HCEC 1CT (cell line): ENCODE measurements around the gene AIP.

Experiments
- DNase-seq: peaks from one replicate; pipeline ENCODE4 v3.0.0-alpha.2; 2017

AIP gene

DNA sequence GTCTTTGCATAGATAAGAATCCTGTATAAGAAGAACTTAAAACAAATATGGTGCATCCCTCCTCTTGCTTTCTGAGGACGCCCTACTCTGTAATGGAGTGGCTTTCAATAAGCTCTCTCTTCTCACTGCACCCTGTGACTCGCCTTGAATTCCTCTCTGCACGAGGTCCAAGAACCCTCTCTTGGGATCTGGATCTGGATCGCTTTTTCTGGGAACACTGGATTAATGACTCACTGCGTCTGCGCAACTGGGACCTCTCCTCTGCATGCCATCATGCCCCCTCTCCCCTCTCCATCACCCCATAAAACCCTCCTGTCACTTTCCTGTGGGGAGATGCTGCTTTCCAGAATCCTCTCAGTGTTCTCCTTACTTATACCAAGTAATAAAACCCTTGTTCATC, 55.5 kb downstream of the AIP start:
- DNase-seq: no peak

GRCh38 chr11:67538823-67539505, 56.1 kb downstream of the AIP start:
- DNase-seq: no peak

GRCh38 chr11:67539550-67539949, 56.7 kb downstream of the AIP start:
- DNase-seq: no peak
